ENCODE data around the gene CD200R1. TPM values are rescaled to one million over a fixed set of nuclear protein-coding genes. Genes with fewer than 3 reads are reported as not detected.

The CD200R1 gene
- total and polyA plus RNA-seq, 2 of the 13 experiments (the other 11 are each of a cell fraction or from before 2014, with no cell fraction given): 0.04 TPM; not detected in 1

GRCh38 chr3:113000691-113001090, 25.8 kb upstream of the CD200R1 start (continued):
- TF ChIP-seq PRDM10 (CRISPR knock-in tag; IDR thresholded peaks at IDR 0.05; ENCODE audit: low read depth) (no peak), ZNF780A (CRISPR knock-in tag; IDR thresholded peaks at IDR 0.05) (no peak), IRF2 (CRISPR knock-in tag; IDR thresholded peaks at IDR 0.05) (no peak), BCLAF1 (IDR thresholded peaks at IDR 0.05) (no peak), NFRKB (IDR thresholded peaks at IDR 0.05) (no peak), RNF2 (conservative IDR thresholded peaks at IDR 0.05; ENCODE audit: low read depth) (no peak), ZNF749 (CRISPR knock-in tag; IDR thresholded peaks at IDR 0.05; ENCODE audit: borderline replicate concordance) (no peak), ZNF510 (CRISPR knock-in tag; IDR thresholded peaks at IDR 0.05; ENCODE audit: low read depth) (no peak), THAP8 (CRISPR knock-in tag; IDR thresholded peaks at IDR 0.05; ENCODE audit: borderline replicate concordance) (no peak), RAD21 (CRISPR knock-in tag; IDR thresholded peaks at IDR 0.05) (no peak), ZSCAN25 (CRISPR knock-in tag; IDR thresholded peaks at IDR 0.05) (no peak), ZSCAN21 (CRISPR knock-in tag; IDR thresholded peaks at IDR 0.05; ENCODE audit: borderline replicate concordance) (no peak)

Measured in HepG2 (cell line).